LNCaP clone FGC (cell line): ENCODE measurements around the gene MUC15.
"Not testable (repeated sequence)": the region's sequence is repeated elsewhere in the genome, so short reads cannot be mapped to it uniquely, and the experiment has no call there.

ENCODE experiments used
- DNase-seq: peaks from one replicate; pipeline ENCODE4 v3.0.0-alpha.2; 2011; ENCODE audit warnings: low read depth
- H3K4me3 ChIP-seq: 2 replicates; pipeline ENCODE4 v1.5.1; 2011; ENCODE audit warnings: mild to moderate bottlenecking, low read depth, low read length, control low read depth
- TF ChIP-seq, protein P1 (sequence below): IDR thresholded peaks from 2 replicates; pipeline ENCODE4 v1.5.1; 2012; ENCODE audit warnings: mild to moderate bottlenecking; ENCODE audit not compliant: control insufficient read depth, insufficient read depth; ENCODE audit errors: extremely low read depth

MUC15 gene

DNA sequence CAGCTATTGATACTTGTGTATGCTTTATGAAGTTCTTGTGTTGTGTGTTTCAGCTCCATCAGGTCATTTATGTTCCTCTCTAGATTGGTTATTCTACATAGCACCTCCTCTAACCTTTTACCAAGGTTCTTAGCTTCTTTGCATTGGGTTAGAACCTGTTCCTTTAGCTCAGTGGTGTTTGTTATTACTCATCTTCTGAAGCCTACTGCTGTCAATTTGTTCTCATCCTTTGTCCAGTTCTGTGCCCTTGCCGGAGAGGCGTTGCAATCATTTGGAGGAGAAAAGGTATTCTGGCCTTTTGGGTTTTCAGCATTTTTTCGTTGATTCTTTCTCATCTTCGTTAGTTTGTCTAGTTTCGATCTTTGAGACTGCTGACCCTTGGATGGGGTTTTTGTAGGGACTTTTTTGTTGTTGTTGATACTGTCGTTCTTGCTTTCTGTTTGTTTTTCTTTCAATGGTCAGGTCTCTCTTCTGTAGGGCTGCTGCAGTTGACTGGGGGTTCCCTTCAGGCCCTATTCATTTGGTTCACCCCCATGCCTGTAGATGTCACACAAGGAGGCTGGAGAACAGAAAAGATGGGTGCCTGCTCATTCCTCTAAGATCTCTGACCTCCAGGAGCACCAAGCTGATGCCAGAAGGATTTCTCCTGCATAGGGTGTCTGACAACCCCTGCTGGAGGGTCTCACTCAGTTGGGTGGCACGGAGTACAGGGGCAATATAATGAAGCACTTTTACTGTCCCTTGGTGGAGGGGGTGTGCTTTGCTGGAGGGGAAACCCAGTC, 35.9 kb upstream of the MUC15 start:
- DNase-seq = no peak
- H3K4me3 ChIP-seq = no peak overlapping the region
- TF ChIP-seq, protein P1, sequence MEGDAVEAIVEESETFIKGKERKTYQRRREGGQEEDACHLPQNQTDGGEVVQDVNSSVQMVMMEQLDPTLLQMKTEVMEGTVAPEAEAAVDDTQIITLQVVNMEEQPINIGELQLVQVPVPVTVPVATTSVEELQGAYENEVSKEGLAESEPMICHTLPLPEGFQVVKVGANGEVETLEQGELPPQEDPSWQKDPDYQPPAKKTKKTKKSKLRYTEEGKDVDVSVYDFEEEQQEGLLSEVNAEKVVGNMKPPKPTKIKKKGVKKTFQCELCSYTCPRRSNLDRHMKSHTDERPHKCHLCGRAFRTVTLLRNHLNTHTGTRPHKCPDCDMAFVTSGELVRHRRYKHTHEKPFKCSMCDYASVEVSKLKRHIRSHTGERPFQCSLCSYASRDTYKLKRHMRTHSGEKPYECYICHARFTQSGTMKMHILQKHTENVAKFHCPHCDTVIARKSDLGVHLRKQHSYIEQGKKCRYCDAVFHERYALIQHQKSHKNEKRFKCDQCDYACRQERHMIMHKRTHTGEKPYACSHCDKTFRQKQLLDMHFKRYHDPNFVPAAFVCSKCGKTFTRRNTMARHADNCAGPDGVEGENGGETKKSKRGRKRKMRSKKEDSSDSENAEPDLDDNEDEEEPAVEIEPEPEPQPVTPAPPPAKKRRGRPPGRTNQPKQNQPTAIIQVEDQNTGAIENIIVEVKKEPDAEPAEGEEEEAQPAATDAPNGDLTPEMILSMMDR = no peak

DNA sequence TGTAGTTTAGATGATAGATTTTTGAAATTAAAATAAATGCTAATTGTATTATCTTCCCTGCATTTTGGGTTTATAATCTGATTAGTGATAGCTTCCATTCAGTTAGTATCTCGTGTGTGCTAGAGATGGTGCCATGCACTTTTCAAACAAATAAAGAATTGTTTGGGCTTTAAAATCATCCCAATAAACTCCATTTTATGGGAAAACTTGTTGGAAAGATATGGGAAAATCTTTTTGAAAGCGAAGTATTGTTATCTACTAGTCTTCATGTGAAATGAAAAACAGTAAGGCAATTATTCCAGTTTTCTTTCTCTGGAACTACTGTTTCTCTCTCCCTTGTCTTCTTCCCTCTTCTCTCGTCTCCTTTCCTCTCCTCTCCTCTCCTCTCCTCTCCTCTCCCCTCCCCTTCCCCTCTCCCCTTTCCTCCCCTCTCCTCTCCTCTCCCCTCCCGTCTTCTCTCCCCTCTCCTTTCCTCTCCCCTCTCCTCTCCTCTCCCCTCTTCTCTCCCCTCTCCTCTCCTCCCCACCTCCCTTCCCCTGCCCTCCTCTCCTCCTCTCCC, 27.9 kb upstream of the MUC15 start:
- TF ChIP-seq, protein P1 = no peak
- H3K4me3 ChIP-seq = no peak overlapping the region
- no peak for DNase-seq

DNA sequence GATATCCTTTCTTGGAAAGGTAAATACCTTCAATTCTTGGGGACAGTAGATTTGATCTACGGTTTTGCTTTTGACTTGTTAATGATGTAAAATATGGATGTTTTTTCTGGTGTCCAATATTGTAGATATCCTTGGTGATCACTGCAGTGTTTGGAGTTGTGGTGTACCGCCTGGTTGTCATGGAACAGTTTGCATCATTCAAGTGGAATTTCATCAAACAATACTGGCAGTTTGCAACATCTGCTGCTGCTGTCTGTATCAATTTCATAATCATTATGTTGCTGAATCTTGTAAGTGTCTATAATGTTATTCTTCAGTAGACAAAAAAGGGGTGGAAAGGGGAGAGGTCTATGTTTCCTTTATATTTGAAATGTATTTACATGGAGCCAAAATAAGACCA, 27.4 kb upstream of the MUC15 start:
- TF ChIP-seq, protein P1 = no peak
- DNase-seq = no peak
- H3K4me3 ChIP-seq = no peak overlapping the region

DNA sequence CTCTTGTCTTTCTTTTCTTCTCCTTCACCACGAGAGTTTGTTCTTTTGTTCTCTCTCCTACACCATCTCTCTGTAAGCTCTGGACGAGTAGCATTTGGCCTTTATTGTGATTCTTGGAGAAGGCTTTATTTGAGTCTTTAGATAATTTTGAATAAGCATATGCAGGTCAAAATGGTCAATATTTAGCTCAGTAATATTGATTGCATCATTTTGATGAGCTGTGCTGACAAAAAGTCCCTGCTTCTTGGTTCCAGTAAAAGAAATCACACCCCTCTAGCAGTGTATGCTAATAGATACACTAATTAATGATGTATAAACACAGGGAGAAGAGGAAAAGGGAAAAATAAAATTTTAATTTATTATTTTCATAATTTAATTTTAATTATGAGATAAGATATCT, 25.8 kb upstream of the MUC15 start:
- no peak for DNase-seq
- no peak overlapping the region for H3K4me3 ChIP-seq
- TF ChIP-seq, protein P1 = no peak

DNA sequence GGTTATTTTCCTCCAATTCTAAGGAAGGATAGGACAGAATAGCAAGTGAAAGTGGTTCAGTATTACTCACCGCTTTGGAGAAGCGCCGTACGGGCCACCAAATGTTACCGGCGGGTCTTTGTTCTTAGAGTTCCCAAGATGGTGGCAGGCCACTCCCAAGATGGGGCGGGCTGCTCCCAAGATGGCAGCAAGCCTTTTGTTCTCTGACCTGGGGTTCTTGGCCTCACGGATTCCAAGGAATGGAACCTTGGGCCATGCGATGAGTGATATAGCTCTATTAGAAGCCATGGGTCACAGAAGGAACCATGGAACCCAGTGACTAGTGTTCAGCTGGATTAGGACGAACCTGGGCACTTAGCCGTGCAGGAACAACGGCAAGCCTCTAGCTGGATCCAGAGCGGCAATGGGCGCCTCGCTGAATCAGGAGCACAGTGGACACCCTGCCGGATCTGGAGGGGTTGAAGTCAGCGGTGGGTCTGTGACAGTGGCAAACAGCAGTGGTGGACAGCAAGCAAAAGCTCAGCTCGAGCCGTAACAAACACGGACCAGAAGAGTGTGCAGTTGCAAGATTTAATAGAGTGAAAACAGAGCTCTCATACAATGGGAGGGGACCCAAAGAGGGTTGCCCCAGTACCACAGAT, 25.1 kb upstream of the MUC15 start:
- H3K4me3 ChIP-seq, DNase-seq: not testable (repeated sequence)

DNA sequence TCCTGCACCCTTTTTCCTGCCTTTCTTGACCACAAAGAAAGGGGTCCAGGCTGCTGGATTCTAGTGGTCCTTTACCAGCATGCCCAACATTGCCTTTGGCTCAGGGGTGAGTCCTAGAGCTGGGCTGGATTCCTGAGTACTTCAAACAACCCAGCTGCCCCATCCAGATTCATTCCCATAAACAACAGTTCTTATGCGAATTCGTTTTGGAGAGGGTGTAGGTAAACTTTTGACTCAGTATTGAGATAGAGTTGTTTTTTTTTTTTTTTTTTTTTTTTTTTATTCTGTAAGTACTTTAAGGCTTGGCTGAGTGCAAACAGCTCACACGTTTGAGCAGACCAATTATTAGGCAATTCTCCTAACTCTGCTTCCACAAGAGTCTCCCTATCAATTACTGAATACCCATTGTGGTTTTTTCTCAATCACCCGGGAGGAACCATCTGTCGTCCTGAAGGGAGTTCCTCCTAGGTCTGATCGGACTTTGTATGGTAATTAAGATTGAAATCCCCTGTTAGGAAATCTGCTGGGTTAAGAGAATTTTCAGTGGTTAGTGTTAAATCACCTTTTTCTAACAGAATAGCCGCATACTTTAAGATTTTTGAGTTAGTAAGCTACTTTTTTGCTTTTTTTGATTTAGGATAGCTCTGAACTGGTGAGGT, 23.3 kb upstream of the MUC15 start:
- not testable (repeated sequence) for H3K4me3 ChIP-seq, DNase-seq

DNA sequence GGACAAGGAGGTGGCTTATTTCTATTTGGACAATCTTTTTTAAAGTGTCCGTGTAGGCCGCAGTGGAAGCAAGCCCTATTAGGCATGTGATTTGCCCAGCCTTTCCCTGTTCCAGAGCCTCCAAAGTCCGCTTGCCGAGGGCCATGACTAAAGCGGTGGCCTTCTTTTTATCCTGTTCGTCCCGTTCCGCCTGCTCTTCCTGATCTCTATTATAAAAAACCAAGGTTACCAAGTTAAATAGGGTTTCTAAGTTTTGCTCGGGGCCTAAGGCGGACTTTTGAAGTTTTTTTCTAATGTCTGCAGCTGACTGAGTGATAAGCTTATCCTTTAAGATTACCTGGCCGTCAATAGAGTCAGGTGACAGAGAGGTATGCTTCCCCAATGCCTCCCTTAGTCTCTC, 21.6 kb upstream of the MUC15 start:
- H3K4me3 ChIP-seq = no peak overlapping the region
- TF ChIP-seq, protein P1 = no peak
- DNase-seq = no peak
